Fibroblast of pulmonary artery (primary cell): Measurements from ENCODE around the gene EFHD1.

Experiments used
- DNase-seq: peaks from one replicate; pipeline ENCODE4 v3.0.0-alpha.2; 2010; ENCODE audit warnings: low read depth
- H3K4me3 ChIP-seq: replicated peaks from 2 replicates; pipeline ENCODE4 v1.5.1; 2011; ENCODE audit warnings: low read depth, mild to moderate bottlenecking, control low read depth, low read length, moderate library complexity
- CTCF ChIP-seq: IDR thresholded peaks from 2 replicates; pipeline ENCODE4 v1.5.1; 2011; ENCODE audit warnings: mild to moderate bottlenecking, control low read depth, low read length, inconsistent platforms; ENCODE audit errors: missing control alignments

Gene EFHD1

GRCh38 chr2:232723027-232723426 is 89.6 kb downstream of the EFHD1 start:
- H3K4me3 ChIP-seq = no peak overlapping the region
- TF ChIP-seq CTCF = no peak
- DNase-seq = no peak

GRCh38 chr2:232728785-232729184 is 95.4 kb downstream of the EFHD1 start:
- no peak overlapping the region for H3K4me3 ChIP-seq
- no peak for DNase-seq
- TF ChIP-seq CTCF = no peak

GRCh38 chr2:232731470-232731869 is 98.1 kb downstream of the EFHD1 start:
- H3K4me3 ChIP-seq = no peak overlapping the region
- peak; percentile 3 for DNase-seq
- no peak for TF ChIP-seq CTCF
